Tibial nerve (tissue), 3 donors: ENCODE measurements around the gene PTGES3L.

Source experiments
- CTCF ChIP-seq, 5 experiments: fragments of 200-600 bp in 3 of 5; fragments of 450-650 bp in 2 of 5; sonication (generic) in 3 of 5; IDR thresholded peaks; one replicate each; pipeline ENCODE4 v1.5.1; 2016 to 2019; ENCODE audit warnings: antibody characterized with exemption in 5 of 5, mild to moderate bottlenecking in 3 of 5, moderate library complexity in 2 of 5
- POLR2A ChIP-seq, 2 donors: fragments of 450-650 bp; IDR thresholded peaks; one replicate each; pipeline ENCODE4 v1.6.1; 2017; ENCODE audit warnings: antibody characterized with exemption in 2 of 2, mild to moderate bottlenecking in 2 of 2, moderate library complexity in 2 of 2

GRCh38 chr17:42991471-42991870 lies 11.6 kb upstream of the PTGES3L start:
- no peak for TF ChIP-seq POLR2A (IDR thresholded peaks at IDR 0.05)
- no peak for TF ChIP-seq CTCF (IDR thresholded peaks at IDR 0.05)
